NCI-H82 treated with DMSO at 0.1 percent for 48 hours (cell line): ENCODE measurements around the gene NMUR2.

Experiments
- DNase-seq: peaks from one replicate; lab custom pipeline; 2025; ENCODE audit not compliant: unreplicated experiment; lab: John Stamatoyannopoulos, UW

The NMUR2 gene

DNA sequence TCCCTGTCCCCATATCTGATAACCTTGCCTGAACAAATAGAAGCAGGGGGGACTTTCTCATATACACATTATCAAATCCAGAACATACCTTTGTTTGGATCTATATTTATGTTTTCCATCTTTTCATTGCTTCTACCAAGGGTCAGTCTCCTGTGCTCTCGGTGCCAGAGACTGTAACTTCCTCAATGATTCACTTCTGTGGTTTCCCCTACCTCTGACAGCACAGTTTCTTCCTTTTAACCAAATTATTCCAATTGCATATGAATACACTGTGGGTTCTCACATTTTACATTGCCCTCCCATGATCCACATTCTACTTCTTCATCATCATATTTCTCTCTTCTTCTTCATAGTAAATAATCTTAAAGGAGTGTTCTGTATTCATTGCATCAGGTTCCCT, 32.2 kb downstream of the NMUR2 start:
- DNase-seq: no peak

DNA sequence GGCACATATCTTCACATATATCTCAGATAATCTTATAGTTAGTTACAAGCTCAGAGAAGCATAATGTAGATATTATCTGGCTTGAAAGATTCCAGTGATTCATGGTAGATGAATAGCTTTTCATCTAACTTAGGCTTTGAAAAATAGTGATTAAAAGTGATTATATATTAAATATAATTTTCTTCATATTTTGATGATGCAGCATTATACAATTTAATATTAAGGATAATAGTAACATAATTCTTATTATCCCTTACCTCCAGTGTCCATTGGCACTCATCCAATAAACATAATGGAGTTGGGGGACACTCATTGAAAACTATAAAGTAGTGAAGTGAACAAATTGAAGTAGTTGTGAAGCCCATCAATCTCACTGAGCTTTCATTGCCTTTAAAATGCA, 35.8 kb downstream of the NMUR2 start:
- no peak for DNase-seq

DNA sequence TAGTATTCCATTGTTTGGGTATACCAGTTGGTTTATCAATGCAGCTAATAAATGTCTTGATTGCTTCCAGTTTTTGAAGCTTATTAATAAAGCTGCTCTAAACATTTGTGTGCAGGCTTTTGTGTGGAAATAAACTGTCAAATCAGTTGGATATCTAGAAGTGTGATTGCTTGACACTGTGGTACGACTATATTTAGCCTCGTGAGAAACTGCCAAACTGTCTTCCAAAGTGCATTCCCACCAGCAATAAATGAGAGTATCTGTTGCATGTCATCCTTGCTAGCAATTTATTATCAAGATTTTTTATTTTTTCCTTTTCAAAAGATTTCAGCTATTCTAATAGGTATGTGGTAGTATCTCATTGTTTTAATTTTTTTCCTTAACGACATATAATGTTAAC, 37.5 kb downstream of the NMUR2 start:
- no peak for DNase-seq

DNA sequence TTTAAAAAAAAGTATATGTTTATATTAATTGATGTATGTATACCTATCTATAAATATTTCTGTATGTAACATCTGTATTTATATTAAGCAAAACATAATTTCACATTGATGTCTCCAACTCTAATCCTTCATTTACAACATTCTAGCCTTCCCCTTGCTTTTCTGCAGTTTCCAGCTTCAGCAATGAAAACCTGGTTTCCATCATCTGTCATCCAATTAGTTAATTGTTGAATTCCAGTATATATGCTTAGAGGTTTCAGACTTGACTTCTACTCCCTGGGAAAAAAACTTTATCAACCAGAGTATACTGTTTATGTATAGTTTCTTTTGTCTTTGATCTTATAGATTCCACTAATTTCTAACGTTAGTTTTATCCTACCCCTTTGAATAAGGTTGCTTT, 38.4 kb downstream of the NMUR2 start:
- no peak for DNase-seq

DNA sequence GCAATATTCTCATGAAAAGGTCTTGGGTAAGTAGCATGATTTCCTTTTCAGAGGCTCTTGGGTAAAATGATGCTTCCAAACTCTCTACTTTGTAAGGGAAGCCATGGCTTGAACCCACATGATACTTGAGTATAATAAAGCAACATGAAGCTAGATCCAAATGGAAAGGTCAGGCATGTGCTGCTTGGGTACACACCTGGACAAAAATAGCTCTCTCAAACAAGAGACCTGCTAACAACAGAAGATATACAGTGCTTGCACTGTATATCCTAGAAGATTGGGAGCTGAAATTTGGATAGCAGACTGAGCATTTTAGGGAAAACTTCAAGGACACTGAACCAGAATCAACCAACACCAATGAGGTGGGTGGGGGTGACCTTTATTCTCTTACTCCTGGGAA, 40.2 kb downstream of the NMUR2 start:
- no peak for DNase-seq

DNA sequence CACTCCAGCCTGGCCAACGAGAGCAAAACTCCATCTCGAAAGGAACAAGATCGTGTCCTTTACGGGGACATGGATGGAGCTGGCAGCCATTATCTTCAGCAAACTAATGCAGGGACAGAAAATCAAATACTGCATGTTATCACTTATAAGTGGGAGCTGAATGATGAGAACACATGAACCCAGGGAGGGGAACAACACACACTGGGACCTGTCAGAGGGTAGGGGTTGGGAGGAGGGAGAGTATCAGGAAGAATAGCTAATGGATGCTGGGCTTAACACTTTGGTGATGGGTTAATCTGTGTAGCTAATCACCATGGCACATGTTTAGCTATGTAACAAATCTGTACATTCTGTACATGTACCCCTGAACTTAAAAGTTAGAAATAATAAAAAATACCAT, 40.9 kb downstream of the NMUR2 start:
- DNase-seq: no peak

DNA sequence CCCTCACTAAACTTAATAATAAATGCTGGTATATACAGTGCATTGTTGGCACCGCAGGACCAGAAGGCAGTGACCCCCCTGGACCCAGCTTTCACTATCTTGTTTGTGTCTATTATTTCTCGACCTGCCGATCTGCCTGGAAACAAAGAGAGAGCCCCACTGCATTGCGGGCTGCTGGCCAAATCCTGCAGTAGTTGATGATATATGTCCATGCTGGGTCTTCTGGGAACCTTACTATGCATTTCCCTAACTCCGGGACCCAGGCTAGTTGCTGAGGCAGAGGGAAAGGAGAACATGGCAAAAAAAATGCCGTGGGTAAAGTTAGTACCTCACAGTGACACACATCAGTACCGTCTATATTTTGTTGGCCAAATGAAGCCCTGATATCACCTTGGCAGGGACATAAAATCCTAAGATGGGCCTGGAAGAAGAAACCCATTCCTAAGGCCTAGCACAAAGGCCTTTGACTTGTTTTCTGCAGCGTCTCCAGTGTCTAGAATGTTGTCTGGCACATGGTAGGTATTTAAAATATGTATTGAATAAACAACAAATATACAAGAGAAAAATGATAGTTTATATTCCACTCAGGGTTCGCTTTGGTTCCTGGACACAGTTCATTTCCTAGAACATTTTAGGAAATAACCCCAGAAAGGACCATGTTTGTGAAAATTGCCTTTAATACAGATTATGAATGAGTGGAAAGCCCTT, 46.1 kb downstream of the NMUR2 start:
- DNase-seq: no peak

DNA sequence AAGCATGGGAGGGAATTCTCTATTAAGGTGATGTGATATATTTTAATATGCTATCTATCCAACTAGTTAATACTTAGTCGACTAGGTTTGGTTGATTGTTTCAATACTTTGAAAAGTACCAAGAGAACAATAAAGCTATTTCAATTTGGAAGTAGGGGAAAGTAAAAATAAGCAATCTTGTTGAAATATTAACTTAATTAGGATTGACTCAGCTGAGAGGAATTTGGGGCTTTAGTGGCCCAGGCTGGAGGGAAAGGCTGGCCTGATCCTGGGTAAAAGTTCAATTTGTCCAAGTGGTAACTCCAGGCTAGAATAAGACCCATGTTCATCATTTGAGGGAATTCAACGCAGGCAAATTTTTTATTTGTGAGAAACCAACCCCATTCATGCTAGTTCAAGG, 48.6 kb downstream of the NMUR2 start:
- DNase-seq: no peak

DNA sequence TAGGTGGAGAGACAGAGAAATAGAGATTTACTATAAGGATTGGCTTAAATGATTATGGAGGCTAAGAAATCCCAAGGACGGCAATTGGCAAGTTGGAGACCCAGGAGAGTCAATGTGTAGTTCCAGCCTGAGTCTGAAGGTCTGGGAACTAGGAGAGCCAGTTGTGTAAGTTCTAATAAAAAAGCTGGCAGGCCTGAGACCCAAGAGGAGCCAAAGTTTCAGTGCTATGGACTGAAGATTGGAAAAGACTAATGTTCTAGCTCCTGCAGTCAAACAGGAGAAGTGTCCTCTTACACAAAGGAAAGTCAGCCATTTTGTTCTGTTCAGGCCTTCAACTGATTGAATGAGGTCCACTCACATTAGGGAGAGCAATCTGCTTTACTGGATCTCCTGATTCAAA, 50.0 kb downstream of the NMUR2 start:
- DNase-seq: no peak

DNA sequence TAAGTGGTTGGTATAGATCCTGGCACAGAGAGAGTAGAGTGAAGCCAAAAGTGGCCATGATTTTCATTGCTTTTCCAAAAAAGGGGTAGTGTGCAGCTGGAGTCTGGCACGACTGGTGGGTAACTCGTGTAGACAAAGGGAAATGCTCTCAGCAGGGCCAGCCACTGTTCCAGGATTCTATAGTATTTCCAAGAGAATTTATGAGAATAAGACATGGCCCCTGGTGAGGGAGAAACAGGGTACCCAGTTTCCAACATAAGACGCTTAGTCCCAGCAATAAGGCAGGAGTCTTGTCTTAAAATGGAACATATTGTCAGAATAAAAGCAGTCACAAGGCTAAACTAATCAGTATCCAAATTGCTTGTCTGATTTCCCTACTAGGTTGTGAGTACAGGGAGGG, 52.1 kb downstream of the NMUR2 start:
- no peak for DNase-seq

DNA sequence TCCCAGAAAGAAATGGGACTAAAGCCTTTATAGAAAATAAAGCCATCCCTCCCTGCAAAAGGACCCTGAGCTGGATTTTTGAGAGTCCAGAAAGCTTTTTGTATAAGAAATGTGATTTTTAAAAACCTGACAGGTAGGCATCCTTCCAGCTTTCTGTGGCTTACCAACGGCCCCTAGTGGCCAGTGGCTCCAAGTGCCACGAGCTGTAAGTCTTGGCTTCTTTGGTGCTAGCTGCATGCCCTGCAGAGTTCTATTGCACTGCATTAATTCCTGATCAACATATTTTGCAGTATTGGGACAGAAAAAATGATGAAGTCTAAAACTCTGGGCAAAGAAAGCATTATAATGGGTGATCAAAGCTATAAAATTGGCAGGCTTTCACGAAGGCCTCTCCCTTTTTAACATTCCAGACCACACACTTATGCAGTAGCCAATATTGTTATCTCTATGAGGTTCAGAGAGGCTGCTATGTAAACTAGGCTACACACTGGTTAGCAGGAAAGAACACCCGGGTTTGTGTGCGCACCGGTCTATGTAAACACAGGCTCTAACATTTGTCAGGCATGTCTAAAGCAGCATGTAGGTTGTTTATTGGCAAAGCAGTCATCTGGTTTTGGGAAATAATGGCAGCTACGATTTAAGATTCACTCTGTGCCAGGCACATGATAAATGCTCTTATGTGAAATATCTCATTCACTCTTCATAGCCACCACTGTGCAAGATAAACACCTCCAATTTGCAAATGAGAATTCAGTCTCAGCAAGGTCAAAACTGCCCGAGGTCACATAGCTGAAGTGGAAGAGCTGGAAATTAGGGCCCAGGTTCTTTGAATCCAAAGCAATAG, 55.2 kb downstream of the NMUR2 start:
- no peak for DNase-seq
